GM21619 (cell line): ENCODE measurements around the gene RTKN.
"Not testable (repeated sequence)": the region's sequence is repeated elsewhere in the genome, so short reads cannot be mapped to it uniquely, and the experiment has no call there.

ENCODE experiments used
- ATAC-seq: cut with Tn5 transposase; IDR thresholded peaks from one replicate; pipeline ENCODE4 v1.9.1; 2021; ENCODE audit not compliant: unreplicated experiment

Gene RTKN

DNA sequence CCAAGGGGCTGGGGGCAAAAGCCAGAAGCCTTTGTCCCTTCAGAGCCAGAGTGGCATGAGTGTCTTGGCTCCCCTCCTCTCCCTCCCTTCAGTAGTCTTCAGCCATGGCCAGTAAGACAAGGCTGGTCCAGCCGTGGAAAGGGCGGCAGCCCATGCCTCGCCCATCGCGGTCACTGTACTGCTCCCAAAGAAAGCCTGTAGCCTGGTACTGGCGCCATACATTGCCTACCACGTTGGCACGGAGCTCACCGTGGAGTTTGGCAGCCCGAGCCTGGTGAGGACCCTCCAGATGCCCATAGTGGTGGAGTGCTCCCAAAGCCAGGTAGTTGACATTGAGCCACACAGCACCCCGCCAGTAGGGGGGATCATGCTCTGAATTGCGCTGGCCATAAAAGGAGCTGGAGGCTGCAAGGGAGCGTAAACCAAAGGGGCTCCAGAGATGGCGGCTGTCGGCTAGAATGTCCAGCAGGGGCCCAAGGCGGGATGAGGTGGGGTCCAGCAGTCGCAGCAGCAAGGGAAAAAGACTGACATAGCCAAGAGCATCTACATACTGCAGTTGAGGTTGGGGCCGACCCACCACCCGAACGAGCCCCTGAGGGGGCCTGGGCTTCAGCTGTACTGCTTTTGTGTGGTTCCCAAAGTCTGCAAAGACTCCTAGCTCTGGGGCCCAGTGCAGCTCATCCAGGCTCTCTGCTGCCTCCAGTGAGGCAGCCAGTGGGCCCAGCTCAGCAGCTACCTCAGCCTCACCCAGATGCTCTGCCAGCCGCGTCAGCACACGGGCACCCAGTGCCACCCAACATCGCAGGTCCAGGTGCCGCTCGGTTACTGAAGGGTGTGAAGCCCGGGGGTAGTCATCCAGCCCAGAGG lies 19.7 kb upstream of the RTKN start:
- no peak for ATAC-seq

DNA sequence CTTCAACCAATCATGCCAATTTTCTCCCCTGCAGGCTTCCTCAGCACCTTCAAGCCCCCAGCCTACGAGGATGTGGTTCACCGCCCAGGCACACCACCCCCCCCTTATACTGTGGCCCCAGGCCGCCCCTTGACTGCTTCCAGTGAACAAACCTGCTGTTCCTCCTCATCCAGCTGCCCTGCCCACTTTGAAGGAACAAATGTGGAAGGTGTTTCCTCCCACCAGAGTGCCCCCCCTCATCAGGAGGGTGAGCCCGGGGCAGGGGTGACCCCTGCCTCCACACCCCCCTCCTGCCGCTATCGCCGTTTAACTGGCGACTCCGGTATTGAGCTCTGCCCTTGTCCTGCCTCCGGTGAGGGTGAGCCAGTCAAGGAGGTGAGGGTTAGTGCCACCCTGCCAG lies 18.4 kb upstream of the RTKN start:
- not testable (repeated sequence) for ATAC-seq

DNA sequence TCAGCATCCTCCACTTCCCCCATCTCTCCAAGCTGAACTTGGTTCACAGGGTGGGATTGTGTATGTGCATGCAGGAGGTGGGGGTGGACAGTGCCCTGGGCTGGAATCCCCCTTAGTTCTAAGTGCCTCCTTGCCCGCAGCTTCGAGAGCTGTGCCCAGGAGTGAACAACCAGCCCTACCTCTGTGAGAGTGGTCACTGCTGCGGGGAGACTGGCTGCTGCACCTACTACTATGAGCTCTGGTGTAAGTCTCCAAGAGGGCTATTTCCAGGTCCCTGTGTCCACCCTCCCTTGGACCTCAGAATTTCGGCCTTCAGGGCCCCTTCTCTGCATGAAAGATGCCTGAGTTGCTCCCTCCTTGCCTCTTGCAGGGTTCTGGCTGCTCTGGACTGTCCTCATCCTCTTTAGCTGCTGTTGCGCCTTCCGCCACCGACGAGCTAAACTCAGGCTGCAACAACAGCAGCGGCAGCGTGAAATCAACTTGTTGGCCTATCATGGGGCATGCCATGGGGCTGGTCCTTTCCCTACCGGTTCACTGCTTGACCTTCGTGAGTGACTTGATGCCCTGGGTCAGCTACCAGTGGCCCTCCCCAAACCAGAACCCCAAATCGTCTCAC lies 17.9 kb upstream of the RTKN start:
- not testable (repeated sequence) for ATAC-seq

DNA sequence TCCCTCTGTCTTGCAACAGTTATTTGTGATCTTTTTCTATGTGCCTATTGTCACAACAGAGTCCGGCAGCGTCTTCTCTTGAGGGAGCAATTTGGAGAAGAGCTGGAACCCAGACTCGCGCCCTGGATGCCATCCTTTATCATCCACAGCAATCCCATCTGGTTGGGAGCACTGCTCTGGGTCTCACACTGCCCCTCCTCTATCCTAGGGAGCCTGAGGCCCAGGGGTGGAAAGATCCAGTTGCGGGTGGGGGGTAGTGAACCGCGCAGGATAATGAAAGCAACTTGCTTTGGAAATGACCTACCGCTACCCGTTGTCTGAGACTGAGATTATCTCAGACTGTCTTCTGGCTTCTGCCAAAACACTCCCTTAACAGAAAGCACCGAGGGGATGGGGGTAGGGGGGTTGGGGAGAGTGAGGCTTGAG lies 17.2 kb upstream of the RTKN start:
- ATAC-seq, result no peak

DNA sequence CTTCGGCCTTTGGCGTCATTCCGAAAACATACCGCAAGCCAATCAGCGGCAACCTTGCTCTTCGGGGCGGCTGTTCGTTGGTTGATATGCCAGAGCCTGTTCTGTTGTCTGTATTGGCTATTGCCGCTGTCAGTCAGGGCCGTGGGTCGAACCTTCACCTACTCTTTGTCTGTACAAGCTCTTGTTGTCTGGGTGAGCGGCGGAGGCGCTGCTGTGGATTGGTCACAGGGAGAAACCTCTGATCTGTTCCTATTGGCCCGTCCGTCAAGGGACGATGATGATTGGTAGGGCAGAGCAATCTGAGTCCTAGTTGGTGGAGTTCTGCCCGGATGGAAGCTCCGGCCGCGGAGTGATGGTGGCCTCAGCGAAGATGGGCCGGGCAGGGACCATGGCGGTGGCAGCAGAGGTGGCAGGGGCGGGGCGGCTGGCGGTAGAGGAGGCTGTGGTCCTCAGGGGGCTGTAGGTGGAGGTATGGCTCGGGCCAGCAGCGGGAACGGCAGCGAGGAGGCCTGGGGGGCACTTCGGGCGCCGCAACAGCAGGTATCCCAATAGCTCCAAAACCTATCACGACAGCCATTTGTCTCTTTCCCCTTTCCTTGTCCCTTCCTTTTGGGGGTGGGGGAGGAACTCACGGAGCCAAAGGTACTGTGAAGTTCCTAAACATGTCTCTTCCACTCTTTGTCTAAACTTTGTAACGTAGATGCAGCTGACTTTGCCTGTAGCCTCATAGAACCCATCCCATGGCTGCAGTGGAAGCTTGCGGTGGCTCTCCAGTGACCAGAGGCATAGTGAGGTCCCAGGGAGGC lies 16.6 kb upstream of the RTKN start, which contains the start of gene WBP1:
Gene WBP1, plus strand, starts transcription at position 307 of the 806 bp plus-strand sequence. Its CDS starts 165 bp downstream, at position 472.
- peak; percentile 76 for ATAC-seq

DNA sequence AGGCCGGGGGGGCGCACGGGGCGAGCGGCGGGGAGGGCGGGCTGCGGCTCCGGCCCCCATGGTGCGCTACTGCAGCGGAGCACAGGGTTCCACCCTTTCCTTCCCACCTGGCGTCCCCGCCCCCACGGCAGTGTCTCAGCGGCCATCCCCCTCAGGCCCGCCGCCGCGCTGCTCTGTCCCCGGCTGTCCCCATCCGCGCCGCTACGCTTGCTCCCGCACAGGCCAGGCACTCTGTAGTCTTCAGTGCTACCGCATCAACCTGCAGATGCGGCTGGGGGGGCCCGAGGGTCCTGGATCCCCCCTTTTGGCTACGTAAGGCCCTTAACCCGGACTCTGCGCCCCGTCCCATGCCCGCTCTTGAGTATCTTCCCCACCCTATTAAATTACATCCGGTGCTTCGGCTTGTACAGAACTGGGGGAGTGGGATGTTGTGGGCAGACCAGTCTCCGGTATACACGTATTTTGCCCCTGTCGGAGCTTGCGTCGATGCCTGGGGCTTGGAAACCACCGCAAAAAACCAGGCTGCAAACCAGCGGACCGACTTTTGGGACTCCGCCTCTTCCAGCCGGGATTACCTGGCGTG lies 15.9 kb upstream of the RTKN start:
- ATAC-seq, result peak; percentile 30

DNA sequence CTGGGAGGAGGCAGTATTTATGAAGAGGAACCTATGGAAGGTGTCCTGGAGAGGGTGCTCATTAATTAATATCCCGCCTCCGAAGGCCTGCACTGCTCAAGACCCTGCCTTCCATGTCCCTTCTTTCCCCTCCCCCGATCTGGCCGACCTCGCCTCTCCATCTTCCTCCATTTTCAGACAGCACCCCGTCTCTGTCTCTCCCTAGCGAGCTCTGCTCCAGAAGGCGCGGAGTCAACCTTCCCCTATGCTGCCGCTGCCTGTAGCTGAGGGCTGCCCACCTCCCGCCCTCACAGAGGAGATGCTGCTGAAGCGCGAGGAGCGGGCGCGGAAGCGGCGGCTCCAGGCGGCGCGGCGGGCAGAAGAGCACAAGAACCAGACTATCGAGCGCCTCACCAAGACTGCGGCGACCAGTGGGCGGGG lies 15.4 kb upstream of the RTKN start:
- ATAC-seq, result no peak

DNA sequence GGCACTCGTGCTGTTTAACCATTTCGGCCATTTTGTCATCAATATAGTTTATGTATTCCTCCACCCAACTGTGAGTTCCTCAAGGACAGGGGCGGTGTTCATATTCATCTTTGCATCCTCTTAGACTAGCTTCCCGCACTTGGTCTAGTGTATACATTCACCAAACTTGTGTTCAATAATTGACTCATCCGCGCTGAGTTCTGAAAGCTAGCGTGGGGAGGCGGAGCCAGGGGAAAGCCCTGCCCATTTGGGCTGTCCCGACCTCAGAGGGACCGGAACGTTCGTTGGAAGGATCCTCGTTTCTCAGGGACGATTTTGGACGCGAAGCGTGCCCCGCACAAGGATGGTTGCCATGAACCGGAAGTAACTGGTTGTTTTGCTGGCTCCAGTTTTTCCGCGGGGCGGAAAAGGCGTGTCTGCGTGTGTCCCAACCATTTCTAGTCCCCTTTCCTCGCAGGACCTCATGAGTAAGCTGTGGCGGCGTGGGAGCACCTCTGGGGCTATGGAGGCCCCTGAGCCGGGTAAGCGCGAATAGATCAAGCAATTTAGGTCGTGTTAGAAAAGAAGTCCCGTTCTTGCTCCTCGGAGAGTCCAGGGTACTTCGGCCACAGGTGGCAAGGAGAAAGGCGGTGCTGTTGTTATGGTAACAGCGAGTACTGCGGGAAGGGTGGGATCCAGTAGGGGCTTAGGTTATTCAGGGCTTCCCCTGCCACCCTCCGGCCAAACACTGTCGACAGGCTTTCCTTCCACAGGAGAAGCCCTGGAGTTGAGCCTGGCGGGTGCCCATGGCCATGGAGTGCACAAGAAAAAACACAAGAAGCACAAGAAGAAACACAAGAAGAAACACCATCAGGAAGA lies 13.1 kb upstream of the RTKN start, which contains the start of gene INO80B:
Gene INO80B, plus strand, starts transcription at position 434 of the 858 bp plus-strand sequence. Its CDS starts 30 bp downstream, at position 464.
- peak; percentile 42 for ATAC-seq

DNA sequence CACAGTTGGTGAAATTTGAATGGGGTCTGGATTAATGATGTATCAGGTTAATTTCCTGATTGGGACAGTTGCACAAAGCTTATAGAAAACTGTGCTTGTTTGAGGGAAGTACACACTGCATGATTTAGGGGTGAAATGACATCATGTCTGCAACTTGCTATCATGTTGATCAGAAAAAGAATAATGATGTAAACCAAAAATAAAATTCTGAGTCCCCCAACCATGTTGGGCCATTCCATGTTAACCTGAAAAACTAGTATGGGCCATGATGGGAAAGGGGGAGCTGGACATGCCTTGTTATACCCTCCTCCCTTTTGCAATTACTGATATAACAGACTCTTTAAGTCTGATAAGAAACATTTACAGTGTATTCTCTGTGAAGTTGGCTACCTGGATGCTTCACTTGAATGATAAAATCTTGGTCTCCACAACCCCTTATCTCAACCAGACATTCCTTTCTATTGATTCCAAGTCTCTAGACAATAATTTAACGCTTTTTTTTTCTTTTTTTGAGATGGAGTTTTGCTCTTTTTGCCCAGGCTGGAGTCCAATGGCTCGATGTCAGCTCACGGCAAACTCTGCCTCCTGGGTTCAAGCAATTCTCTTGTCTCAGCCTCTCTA lies 8.9 kb upstream of the RTKN start:
- ATAC-seq, result no peak

DNA sequence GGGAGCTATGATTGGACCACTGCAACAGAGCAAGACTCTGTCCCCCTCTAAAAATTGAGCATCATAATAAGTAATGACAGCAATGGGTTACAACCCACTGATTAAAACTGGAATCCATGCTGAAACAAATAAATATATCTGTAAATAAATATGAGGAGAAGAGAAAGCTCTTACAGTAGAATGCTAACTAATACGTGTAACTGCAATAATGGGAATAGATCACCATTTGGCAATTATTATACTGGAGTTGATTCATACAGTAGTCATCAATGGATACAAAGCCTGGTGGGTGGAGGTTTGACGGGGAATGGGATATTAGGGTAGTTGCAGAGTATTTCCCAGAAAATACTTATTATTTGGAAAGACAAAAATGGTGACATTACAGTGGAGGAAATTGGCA lies 7.0 kb upstream of the RTKN start:
- ATAC-seq, result no peak

DNA sequence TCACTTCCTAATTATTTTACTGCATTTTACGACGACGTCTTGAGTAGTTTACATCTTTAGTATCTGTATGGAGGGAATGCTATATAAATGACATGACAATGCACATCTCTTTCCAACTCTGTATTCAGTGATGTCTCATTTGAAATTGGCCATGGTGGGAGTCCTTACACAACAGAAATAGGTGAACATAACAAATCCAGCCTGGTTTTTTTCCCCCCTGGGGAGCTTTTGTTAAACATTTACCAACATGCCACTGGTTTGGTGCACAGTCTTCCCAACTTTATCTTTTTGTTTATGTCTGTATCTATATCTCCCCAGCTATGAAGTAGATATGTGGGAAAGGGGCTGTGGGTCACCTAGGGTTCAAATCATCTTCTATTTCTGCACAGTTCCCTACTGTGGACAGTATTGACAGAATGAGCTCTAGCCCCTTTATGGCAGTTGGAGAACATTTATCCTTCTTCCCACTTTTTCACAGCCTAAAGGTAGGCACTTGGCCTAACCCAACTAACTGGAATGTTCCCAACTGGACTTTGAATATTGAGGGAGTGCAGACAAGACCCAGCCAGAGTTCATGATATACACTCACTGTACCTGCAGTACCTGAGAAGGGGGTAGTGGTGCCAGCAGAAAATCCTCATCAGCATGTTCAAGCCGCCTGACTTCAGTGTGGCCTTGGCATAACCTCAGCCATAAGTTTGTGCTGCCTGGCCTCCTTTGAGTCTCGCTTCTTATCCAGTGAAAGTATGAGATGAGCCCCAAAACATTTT lies 5.7 kb upstream of the RTKN start:
- no peak for ATAC-seq

DNA sequence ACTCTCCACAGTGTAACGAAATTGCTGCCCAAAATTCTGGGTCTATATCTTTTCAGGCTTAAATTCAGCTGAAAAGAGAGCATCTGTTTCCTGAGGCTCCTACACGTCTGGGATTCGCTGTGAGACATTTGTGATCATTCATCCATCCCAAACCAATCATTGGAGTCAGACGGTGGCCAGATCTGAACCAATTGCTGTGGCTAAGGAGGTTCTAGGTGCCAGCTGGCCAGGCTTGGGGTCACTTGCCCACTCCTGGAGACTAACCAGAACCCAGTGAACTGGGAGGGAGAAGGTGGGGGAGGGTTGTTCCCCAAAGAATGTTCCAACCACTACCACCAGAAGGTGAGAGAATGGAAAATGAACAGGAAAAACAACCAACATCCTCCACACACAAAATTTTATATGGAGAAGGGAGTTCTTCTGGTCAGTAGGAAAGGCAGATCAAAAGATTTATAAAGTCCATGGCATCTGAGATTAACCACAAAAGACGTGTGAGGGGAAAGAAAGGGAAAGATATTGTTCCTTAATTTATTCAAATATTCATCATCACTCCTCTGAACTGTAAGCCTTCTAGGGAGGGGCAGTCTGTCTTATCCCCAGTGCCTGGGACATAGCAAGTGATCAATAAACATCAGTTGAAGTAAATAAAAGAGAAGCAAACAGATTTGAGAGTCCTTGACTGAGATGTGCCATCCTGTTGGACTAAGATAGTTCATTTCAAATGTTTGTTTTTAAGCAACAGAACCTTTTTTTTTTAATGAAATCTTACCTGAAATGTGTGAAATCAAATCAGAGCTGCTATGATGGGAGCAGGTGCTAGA lies 3.0 kb upstream of the RTKN start:
- no peak for ATAC-seq

DNA sequence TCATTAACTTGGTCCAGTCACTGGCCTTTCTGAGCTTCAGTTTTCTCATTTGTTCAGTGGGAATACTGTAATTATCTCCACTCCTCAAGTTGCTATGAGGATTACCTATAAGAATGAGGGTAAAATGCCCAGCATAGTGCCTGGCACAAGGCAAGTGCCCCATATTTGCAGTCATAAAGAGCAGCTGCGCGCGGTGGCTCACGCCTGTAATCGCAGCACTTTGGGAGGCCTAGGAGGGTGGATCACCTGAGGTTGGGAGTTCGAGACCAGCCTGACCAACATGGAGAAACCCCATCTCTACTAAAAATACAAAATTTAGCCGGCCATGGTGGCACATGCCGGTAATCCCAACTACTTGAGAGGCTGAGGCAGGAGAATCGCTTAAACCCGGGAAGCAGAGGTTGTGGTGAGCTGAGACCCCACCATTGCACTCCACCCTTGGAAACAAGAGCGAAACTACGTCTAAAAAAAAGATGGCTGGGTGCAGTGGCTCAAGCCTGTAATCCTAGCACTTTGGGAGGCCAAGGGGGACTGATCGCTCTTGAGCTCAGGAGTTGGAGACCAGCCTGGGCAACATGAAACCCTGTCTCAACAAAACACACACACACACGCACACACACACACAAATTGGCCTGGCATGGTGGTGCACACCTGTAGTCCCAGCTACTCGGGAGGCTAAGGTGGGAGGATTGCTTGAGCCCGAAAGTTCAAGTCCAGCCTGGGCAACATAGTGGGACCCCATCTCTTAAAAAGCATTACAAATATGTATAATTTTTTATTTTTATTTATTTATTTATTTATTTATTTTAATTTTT lies 953 bp upstream of the RTKN start:
- not testable (repeated sequence) for ATAC-seq

DNA sequence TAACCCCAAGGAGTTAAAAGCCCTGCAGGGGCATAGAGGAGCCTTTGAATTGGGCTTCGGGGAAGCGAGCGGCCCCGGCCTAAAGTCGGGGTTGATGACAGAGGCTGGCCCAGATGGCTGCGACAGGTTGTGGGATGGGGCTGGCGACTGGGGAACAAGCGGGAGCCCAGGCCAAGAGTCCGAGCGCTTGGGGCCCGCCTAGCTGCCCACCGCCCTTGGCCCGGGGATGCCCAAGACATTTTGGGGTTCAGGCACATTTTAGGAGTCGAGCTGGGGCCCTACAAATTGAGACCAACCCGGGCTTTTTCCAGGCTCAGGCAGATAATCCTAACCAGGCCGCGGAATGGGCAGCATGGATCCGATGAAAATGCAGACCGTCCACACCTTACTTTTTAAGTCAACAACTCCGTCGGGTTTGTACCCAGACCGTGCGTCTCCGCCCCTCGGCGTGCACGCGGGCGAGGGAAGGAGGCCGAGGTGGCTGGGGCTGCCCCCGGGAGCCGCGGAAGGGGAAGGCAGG lies 507 bp downstream of the RTKN start:
- ATAC-seq, result no peak

DNA sequence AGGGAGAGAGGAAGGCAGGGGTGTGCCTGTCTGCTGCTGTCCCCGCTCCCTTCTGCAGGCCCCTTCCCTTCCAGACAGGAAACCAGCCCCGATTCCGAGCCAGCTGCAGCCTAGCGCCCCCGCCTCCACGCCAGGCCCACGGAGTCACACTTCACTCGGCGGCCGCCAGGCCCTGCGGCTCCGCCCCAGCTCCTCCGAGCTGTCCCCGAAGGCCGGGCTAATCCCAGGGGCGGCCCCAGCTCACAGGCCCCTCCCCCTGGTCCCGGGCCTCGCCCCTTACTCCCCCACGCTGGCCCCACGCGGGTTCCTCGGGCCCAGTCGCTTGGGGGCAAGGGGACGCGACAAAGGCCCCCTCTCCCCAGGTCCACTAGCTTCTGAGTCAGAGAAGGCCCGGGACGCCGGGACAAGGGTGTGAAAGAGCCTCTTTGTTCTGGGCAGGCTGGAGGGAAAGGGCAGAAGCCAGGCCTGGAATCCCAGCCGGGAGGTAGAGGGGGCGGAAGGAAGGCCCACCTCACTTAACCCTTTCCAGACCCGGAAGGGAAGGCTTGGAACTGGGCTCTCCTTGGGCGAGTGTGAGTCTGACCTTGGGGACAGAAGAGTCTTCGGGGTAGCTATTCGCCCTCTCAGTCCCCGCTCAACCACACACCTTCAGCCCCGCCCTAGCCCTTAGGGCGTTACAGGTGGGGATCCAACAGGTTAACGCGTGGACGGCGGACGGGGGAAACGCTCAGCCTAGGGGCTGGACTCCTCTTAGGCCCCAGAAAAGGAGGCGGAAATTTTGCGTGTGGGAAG lies 1.2 kb downstream of the RTKN start:
- peak; percentile 86 for ATAC-seq

DNA sequence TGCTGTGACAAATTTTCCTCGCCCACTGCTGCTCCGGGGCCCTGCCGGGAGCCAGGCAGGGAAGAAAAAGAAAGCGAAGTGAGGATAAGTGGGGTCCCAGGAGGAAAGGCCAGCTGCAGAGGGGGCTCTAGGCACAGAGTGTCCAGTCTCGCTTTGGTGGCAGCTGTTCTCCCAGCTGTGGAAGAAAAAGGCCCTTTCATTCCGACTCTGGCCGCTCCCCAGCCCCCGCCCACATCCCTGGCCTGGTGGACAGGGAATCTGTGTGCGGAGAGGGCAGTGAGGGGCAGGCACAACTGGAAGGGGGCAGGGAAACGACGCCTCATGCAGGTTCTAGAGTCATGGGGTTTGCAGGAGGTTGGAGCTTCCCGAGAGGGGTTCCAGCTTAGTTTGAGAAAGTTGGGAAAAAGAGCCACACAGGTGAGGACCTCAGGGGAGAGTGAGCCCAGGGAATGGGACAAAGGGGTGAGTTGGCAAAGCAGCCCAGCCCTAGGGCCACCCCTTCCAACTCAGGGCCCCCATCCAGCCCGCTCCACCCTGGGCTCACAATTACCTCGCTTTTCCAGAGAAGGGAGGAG lies 1.8 kb downstream of the RTKN start:
- no peak for ATAC-seq
